Measurements from ENCODE around the gene KIAA0825.

DNA sequence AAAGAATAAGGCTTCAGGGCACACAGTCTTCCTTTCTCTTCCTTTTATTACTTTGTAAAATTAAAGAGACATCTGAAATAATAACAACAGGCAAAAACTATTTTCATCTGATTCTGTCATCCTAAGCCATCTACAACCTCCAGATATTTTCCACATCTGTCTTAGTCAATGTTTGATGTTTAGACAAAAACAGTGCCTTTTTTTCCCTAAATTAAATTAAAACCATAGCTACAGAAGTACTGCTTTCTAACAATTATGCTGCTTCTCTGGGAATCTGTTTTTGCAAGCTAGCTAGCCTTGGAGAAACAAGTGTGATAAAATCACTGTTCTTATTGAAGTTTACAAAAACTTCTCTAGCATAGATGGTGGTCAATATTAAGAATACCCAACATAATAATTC lies 95.4 kb downstream of the KIAA0825 start:
- TF ChIP-seq, protein P1, sequence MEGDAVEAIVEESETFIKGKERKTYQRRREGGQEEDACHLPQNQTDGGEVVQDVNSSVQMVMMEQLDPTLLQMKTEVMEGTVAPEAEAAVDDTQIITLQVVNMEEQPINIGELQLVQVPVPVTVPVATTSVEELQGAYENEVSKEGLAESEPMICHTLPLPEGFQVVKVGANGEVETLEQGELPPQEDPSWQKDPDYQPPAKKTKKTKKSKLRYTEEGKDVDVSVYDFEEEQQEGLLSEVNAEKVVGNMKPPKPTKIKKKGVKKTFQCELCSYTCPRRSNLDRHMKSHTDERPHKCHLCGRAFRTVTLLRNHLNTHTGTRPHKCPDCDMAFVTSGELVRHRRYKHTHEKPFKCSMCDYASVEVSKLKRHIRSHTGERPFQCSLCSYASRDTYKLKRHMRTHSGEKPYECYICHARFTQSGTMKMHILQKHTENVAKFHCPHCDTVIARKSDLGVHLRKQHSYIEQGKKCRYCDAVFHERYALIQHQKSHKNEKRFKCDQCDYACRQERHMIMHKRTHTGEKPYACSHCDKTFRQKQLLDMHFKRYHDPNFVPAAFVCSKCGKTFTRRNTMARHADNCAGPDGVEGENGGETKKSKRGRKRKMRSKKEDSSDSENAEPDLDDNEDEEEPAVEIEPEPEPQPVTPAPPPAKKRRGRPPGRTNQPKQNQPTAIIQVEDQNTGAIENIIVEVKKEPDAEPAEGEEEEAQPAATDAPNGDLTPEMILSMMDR (IDR thresholded peaks at IDR 0.05; ENCODE audit: low read depth, low read length): no peak
- no peak for TF ChIP-seq POLR2A (IDR thresholded peaks at IDR 0.05; ENCODE audit: extremely low read depth, insufficient read length)
